ENCODE measurements around the gene TMC3. TPM values are rescaled to one million over a fixed set of nuclear protein-coding genes. Genes with fewer than 3 reads are reported as not detected.

The TMC3 gene
- total and polyA plus RNA-seq, 2 of the 13 experiments (the other 11 are each of a cell fraction or from before 2014, with no cell fraction given), result not detected

DNA sequence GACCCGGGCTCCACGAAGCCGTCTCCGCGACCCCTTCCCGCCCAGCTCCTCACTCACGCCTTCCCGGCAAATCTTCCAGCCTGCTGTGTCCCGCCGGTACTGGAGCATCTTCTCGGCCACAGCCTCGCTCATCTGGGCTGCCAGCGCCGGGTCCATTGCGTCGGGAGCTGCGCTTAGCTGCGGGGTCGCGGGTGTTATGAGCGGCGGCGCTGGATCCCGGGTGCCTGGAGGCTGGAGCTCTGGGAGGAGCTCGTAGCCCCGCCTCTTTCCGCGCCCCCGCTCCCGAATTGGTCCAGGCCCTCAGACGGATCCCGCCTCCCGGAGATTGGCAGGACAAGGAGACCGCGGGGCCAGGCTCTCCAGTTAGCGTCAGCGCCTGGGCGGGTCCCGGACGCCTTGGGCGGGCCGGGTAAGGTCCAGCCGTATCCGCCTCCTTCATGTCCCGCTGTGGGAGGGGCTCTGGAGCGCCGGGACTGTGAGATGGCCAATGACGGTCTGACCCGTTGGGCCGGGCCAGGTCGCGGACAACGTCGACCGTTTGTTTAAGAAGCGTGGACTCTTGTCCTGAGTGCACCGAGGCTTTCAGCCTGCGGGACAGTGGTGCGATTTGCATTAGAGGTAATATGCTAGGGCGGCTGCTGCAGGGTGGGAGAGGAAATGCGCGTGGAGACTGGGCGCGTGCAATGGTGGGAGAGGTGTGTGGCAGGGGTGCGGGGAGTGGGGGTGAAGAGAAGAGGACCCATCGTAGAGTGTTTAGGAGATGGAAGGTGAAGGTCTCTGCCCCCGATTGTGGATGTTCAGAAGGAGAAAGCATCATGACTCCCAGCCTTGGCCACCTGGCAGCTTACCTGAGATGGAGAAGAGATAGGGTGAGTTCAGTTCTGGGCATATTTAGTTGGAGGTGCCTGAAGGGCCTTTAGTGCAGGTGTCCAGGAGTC is 49.8 kb downstream of the TMC3 start, which contains the start of gene STARD5 (continued):
- no peak for TF ChIP-seq XRCC5 (optimal IDR thresholded peaks at IDR 0.05; ENCODE audit: low read length)
- no peak for TF ChIP-seq MNT (IDR thresholded peaks at IDR 0.05)
- peak; percentile 55; the same call in 1 of the 2 replicates for TF ChIP-seq PITX1 (CRISPR knock-in tag; IDR thresholded peaks at IDR 0.05)
- TF ChIP-seq LRRFIP1 (CRISPR knock-in tag; conservative IDR thresholded peaks at IDR 0.05), result no peak
- TF ChIP-seq EEA1 (CRISPR knock-in tag; IDR thresholded peaks at IDR 0.05; ENCODE audit: borderline replicate concordance), result no peak
- TF ChIP-seq ZNF670 (CRISPR knock-in tag; IDR thresholded peaks at IDR 0.05; ENCODE audit: borderline replicate concordance), result peak; percentile 45; the same call in 1 of the 2 replicates
- no peak for TF ChIP-seq ZNF354B (CRISPR knock-in tag; IDR thresholded peaks at IDR 0.05)
- TF ChIP-seq, protein P1, sequence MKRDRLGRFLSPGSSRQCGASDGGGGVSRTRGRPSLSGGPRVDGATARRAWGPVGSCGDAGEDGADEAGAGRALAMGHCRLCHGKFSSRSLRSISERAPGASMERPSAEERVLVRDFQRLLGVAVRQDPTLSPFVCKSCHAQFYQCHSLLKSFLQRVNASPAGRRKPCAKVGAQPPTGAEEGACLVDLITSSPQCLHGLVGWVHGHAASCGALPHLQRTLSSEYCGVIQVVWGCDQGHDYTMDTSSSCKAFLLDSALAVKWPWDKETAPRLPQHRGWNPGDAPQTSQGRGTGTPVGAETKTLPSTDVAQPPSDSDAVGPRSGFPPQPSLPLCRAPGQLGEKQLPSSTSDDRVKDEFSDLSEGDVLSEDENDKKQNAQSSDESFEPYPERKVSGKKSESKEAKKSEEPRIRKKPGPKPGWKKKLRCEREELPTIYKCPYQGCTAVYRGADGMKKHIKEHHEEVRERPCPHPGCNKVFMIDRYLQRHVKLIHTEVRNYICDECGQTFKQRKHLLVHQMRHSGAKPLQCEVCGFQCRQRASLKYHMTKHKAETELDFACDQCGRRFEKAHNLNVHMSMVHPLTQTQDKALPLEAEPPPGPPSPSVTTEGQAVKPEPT (CRISPR knock-in tag; IDR thresholded peaks at IDR 0.05; ENCODE audit: low read depth), result no peak
- peak; percentile 60; the same call in 1 of the 2 replicates for TF ChIP-seq MYC (CRISPR knock-in tag; IDR thresholded peaks at IDR 0.05; ENCODE audit: borderline replicate concordance)
- no peak for TF ChIP-seq MAF1 (CRISPR knock-in tag; IDR thresholded peaks at IDR 0.05; ENCODE audit: borderline replicate concordance)
- TF ChIP-seq XBP1 (CRISPR knock-in tag; IDR thresholded peaks at IDR 0.05), result no peak
- TF ChIP-seq PHF20 (CRISPR knock-in tag; IDR thresholded peaks at IDR 0.05), result 0 out of 2 replicates have a peak, but pooled peaks have one; percentile 46
- no peak for TF ChIP-seq ARNTL (CRISPR knock-in tag; IDR thresholded peaks at IDR 0.05)
- no peak for TF ChIP-seq CREB3 (CRISPR knock-in tag; IDR thresholded peaks at IDR 0.05)
- TF ChIP-seq HNRNPLL (IDR thresholded peaks at IDR 0.05; ENCODE audit: low read depth, low read length, poor library complexity, severe bottlenecking), result peak; percentile 73
- no peak for TF ChIP-seq ZNF460 (CRISPR knock-in tag; IDR thresholded peaks at IDR 0.05; ENCODE audit: borderline replicate concordance)
- TF ChIP-seq GABPA (IDR thresholded peaks at IDR 0.05; ENCODE audit: low read depth, low read length), result no peak
- TF ChIP-seq GABPA (CRISPR knock-in tag; IDR thresholded peaks at IDR 0.05; ENCODE audit: low read depth), result no peak; the same call in 1 of the 2 replicates
- peak; percentile 29; the same call in 1 of the 2 replicates for TF ChIP-seq ELF3 (CRISPR knock-in tag; IDR thresholded peaks at IDR 0.05)
- TF ChIP-seq, protein P2, sequence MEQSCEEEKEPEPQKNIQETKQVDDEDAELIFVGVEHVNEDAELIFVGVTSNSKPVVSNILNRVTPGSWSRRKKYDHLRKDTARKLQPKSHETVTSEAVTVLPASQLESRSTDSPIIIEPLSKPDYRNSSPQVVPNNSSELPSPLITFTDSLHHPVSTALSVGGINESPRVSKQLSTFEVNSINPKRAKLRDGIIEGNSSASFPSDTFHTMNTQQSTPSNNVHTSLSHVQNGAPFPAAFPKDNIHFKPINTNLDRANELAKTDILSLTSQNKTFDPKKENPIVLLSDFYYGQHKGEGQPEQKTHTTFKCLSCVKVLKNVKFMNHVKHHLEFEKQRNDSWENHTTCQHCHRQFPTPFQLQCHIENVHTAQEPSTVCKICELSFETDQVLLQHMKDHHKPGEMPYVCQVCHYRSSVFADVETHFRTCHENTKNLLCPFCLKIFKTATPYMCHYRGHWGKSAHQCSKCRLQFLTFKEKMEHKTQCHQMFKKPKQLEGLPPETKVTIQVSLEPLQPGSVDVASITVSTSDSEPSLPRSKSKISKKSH (CRISPR knock-in tag; IDR thresholded peaks at IDR 0.05; ENCODE audit: borderline replicate concordance), result 0 out of 2 replicates have a peak, but pooled peaks have one; percentile 37
- no peak; the same call in 1 of the 2 replicates for TF ChIP-seq RXRA (CRISPR knock-in tag; IDR thresholded peaks at IDR 0.05)

All from HepG2 (cell line).